DMS 273 (cell line): ENCODE measurements around the gene CYB5RL.
A peak's percentile ranks its signal among the peaks of the same experiment; 100 is the strongest.
"Not testable (repeated sequence)": the region's sequence is repeated elsewhere in the genome, so short reads cannot be mapped to it uniquely, and the experiment has no call there.

Experiments
- DNase-seq: peaks from one replicate; lab custom pipeline; 2025; ENCODE audit not compliant: unreplicated experiment; lab: John Stamatoyannopoulos, UW

CYB5RL gene

DNA sequence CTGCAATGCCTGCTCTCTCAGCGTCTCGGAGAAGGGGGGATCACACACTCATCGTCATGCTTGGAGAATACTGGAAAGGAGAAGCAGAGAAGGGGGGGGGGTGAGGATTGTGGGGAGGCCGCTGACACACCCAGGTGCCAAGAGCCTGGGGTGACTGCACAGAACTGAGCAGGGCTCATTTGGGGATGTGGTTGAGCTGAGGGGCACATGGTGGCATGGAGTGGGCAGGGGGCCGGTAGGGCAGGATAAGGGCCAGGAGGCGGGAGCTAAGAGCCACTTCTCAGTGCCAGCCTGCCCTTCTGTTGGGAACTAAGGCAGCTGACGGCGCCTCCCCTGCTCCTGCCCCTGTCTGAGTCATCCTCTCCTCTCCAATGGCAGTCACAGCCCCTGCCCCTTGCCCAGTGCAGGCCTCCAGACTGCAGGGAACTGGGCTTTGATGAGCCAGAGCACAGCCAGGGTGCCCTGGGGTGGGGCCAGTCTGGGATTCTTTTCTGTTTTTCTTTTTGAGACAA is 27.3 kb upstream of the CYB5RL start:
- DNase-seq = peak; percentile 70

- no peak for DNase-seq
Observed at GRCh38 chr1:54225986-54226559, 26.2 kb upstream of the CYB5RL start.

DNA sequence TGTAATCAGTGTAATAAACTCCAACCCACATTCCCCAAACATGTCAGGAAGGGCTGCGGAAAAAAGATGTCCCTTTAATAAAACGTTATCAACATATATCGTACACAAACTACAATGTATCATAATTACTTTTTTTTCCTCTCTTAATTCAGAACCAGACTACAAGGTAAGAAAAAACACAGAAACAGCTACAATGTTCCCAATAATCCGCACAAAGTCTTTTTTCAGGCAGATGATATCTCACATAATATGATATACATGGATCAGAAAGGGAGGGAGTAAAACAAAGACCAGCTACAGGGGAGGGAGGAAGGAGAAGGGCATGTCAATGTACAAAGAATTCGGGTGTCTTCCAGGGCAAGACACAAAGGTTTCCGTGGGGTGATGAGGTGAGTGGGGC is 25.5 kb upstream of the CYB5RL start:
- DNase-seq = no peak

- DNase-seq = no peak
Observed at GRCh38 chr1:54224233-54224632, 24.4 kb upstream of the CYB5RL start.

- DNase-seq = no peak
Observed at GRCh38 chr1:54223441-54224202, 23.8 kb upstream of the CYB5RL start.

DNA sequence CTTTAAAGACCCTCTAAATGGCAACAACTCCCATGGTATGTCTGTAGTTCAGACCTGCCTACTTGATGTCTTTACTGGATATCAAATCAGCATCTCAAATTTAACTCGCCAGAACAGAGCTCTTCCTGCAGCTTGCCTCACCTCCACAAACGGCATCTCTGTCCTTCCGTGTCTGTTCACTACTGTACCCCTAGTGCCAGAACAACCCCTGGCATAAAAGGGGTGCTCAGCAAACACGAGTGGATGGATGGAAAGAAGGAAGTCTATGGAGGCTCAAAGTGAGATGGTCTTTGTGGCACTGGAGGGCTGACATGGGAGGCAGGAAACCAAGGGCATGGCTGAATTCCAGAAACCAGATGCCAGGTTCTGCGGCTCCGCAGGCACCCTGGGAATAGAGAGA is 22.9 kb upstream of the CYB5RL start:
- DNase-seq = peak; percentile 34

DNA sequence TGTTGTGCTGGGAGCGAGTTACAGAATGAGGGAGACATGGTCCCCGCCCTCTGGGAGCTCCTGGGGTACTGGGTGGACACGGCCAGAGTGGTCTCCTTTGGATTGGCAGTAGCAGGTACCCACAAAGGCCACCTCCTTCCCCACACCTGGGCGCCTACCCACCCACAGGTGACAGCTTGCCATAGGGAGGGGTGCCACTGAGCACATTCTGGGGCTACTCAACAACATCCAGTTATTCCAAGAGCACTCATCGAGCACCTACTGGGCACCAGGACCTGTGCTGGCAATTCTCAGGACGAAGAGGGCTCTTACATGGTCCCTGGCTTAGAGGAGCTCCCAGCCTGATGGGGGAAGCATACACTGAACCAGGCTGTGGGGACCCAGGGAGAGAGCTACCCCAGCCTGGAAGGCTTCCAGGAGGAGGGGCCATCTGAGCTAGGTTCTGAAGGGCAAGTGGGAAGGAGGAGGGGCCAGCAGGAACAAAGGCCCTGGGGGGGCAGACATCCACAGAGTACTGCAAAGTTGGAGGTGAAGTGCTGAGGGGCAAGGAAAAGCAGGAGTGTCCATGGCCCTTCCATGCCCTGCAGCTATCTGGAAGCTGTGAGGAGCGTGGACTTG is 22.1 kb upstream of the CYB5RL start:
- DNase-seq = peak; percentile 59

DNA sequence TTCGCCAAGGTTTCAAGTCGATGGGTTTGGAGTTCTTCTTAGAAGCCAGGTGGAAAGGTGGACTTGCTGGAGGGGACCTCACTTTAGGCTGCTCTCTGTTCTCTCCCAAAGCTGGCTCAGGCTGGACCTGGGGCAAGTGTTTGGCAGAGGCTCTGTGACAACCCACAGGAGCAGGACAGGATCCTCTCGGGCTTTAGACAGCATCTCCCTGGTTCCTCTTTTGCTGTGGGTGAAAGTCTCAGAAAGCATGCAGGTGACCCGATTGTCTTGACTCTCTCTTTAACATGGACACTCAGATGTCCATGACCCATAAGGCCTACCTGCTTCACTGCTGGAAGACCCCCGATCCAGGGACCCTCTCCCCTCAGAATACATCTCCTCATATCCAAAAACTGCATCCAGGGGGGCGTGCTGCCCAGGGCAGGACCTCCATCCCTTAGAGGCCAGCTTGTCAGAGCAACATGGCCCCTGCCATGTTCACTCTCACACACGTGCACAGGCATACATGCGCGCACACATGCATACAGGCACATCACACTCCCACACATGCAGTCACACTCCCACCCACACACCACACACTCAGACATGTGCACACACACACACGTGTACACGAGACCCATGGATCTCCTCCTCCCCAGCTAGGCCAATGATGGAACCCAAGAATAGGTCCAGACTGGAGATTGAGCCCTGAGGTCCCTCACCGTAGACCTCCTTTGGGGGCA is 21.4 kb upstream of the CYB5RL start:
- no peak for DNase-seq

DNA sequence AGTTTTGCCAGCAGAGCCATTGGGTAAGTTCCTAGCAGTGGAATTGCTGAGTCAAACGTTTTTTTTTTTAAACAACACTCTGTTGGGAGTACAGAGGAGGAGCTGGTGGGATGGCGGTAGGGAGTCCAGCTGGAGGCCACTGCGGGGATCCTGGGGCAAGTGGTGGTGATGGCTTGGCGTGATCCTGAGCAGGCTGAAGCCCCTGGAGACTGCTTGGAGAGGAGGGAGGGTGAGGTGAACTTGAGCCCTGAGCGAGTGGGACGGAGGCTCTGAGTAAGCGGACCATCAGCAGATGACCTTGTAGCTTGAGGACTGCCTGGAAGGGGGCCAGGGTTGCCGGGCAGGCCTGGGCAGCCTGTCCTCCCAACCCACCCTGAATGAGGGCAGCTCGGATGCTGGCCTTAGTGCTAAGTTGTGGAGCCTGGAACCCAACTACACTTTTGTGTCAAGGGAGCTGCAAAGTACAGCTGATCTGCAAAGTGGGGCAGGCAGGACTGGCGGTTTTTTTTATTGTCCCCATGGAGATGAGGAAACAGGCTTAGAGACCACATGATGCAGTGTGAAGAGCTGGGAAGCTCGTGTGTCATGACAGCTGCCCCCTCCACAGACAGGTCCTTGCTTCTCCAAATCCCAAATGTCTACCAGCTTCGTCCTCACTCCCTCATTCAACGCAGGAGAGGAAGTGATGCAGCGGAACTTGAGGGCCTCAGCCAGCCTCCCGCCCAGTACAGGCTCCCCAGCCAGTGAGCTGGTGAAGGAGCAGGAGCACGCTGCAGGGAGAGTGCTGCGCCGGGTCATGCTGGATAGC is 20.4 kb upstream of the CYB5RL start:
- peak; percentile 65 for DNase-seq

GRCh38 chr1:54219688-54220003 is 19.8 kb upstream of the CYB5RL start:
- no peak for DNase-seq

- DNase-seq = peak; percentile 30
Observed at GRCh38 chr1:54218883-54219687, 19.3 kb upstream of the CYB5RL start.

GRCh38 chr1:54215523-54215922 is 15.7 kb upstream of the CYB5RL start:
- no peak for DNase-seq

DNA sequence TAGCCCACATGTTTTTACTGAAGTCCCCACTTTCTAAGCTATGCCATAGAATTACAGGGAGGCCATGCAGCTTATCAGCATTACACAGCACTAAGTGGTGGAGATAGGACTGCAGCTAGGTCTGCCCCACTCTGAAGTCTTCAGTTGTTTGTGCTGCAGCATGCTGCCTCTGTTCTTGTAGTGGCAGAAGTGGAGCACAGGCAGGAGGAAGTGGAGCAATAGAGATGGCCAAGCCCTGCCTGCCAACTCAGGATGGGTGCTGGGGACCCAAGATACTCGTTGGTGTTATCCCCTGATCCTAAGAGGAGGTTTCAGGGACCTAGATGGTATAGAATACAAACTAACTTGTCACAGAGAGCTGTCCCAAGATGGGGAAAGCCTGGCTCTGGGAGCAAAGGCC is 13.0 kb upstream of the CYB5RL start:
- DNase-seq = no peak

- DNase-seq = not testable (repeated sequence)
Observed at GRCh38 chr1:54207896-54208295, 8.1 kb upstream of the CYB5RL start.

DNA sequence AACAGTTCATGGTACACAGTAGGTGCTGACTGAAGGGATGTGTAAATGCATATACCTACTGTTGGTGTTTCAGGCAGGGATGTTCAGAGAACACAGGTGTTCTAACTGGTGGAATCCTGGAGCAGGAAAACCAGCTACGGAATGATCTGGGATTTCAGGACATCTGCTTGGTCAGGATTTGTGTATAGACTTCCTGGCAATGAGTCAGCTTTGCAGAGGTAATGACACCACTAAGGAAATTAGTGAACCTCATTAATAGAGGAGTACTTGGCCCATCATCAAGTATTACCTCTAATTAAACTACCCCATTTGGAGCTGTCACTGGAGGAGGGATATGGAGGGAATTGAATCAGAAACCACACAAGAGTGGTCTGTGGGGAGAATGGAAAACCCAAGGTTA is 7.5 kb upstream of the CYB5RL start:
- DNase-seq = no peak

- no peak for DNase-seq
Observed at GRCh38 chr1:54204199-54204598, 4.4 kb upstream of the CYB5RL start.

GRCh38 chr1:54200519-54200997 is 728 bp upstream of the CYB5RL start:
- no peak for DNase-seq

DNA sequence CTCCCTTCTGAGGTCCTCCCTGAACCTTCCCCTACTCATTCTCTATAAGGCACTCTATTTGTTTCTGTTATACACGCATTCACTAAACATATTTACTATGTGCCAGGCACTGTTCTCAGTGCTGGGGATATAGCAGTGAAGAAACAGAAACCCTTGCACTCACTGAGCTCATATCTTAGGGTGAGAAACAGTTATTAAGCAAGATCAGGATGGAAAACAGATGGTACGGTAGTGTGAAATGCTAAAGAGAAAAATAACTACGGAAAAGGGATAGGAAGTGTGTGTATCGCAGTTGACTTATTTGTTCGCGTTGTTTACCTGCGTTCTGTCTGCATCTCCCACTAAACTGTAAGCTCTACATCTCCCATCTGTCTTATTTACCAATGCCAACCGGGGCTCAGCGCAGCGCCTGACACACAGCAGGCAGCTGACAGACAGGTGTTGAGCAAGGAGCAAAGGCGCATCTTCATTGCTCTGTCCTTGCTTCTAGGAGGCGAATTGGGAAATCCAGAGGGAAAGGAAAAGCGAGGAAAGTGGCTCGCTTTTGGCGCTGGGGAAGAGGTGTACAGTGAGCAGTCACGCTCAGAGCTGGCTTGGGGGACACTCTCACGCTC is 572 bp downstream of the CYB5RL start:
- DNase-seq = no peak

- DNase-seq = no peak
Observed at GRCh38 chr1:54193453-54193852, 6.4 kb downstream of the CYB5RL start.

DNA sequence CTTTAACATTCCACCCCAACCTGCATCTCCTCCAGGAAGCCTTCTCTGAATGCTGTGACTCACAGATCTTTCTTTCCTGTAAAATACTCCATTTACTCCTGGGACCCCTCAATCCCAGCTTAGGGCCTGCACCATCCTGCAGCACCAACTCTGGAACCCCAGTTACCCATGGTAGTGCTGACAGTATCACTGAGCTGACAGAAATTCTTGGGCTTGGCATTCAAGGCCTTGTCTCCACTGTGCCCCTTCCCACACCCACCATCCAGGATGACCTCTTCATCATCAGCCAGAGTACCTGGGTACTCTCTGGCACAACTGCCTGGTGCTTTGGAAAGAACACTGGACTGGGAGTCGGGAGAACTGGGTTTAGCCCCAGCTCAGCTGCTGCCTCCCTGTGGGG is 8.3 kb downstream of the CYB5RL start:
- DNase-seq = no peak
